HG02588 (cell line): ENCODE measurements around the gene NADK.
"Not testable (repeated sequence)": the region's sequence is repeated elsewhere in the genome, so short reads cannot be mapped to it uniquely, and the experiment has no call there.

ENCODE experiments used
- ATAC-seq: cut with Tn5 transposase; IDR thresholded peaks from one replicate; pipeline ENCODE4 v1.9.1; 2021; ENCODE audit warnings: mild to moderate bottlenecking, moderate library complexity; ENCODE audit not compliant: unreplicated experiment

Gene NADK

DNA sequence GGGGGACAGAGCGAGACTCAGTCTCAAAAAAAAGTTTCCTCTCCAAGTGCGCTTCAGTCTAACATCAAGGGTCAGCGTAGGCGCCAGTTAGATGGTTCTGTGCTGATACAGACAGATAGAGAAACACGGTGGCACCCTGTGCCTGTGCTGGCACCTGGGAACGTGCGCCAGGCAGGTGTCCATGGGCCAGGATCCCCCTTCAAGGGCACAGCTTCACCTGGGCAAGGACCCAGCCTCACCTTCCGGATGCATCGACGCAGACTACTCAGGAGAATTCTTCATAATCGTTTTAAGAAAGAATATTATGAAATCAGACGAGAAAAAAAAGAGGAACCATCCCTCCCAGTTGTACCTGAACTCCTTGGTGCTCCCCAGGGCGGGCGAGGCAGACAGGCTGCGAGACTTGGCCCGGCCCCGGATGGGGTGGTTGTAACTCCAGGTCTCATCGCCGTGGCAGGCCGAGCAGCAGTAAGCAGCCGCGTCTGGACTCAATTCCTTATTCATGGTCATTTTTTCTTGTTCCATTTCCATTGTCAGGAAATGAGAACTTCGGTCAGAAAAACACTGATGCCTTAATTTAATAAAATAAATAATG lies 13.3 kb downstream of the NADK start:
- ATAC-seq = no peak

DNA sequence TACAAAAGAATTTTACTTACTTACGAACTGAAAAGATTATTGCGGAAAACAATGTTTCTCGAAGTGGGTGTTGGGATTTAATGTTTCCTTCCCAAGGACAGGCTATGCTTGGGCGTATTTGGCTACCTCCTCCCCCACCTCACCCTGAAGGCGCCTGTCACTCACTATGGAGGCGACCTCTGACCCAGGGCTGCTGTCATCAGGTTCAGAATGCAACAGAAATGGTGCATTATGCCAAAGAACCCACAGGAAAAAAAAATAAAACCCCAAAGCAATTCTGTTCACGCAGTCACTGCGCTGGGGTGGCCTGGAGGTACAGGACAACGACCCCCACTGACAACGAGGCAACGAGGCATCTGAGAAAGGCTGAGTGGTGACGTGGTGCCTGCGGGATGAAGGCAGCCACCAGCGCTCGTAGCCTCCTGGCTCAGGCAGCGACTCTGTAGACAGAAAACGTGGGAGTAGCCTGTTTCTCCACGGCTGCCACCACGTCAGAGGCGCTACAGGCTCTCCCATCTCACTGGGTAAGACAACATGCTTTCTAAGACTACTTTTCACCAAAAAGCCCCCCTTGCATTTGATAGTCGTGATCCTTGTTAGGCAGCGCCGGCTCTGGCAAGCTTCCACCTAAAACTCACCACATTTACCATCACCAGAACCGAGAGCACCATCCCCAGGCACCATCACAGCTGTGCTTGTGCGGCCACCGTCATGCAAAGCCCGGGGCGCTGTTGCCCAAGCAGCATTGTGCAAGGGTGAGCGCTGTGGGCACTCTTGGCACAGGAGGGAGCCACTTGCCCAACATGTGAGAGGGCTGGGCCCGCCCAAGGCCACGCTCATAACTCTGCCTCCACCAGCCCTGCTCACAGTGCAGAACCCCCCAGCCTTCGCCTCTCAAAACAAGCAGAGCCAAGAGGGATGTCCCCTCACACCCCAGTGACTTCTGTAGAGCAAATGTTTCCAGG lies 14.3 kb downstream of the NADK start:
- no peak for ATAC-seq

DNA sequence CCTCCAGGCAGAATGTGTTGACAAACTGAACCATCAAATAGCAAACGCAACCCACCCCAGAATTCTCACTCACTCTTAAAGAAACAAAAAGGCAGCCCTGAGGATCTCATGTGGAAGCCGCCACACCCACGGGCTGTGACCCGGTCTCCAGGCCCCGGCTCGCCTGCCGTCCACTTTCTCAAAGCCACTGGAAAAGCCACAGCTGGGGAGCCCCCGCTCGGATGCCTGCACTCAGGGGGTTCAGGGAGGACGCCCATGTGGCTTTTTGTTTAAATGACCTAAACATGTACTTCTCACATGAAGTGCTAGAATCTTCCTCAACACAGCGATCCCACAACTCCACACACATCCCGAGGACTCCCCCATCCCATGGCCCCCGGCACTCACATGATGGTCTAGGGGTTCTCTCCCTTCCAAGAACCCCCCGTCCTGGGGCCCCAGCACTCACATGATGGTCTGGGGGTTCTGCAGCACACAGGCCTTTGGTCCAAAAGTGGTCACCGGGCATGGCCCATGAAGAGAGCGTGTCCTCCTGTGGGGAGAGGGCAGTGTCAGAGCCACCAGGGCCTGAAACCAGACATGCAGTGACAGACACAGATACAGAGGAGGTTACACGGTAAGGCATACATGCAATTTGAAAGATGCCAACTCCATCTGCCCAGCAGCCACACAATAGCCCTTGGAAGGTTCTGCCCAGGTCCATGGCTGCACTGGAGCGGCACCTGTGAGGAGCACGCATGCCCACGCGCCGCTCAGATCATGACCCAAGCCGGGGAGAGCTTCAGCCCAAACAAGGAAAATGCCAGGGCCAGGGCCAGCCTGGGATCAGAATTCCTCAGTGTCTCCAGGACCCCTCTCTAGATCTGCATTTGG lies 16.5 kb downstream of the NADK start:
- no peak for ATAC-seq

DNA sequence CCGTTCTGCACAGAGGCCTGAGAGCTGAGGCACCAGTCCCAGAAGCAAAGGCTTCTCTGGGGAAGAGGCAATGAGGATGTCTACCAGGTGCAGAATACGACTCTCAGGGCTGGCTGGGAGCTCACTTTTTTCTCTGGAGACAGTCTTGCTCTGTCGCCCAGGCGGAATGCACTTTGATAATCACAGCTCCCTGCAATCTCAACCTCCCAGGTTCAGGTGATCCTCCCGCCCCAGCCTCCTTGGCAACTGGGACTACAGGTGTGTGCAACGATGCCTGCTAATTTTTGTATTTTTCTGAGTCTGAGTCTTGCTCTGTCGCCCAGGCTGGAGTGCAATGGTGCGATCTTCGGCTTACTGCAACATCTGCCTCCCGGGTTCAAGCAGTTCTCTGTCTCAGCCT lies 17.6 kb downstream of the NADK start:
- no peak for ATAC-seq

DNA sequence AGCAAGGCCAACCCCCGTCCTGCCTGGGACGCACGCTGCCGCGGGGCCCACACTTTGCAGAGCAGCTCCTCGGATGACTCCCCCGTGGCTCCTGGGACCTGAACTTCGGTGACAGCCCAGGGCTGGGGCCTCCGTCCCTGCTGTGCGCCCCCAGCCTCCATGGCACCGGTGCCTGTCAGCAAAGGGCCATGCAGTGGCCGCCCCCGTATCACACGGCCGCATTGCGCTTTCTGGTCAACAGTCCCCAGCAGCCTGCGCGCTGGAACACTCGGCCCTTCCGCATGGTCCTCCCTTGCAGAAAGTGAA lies 18.0 kb downstream of the NADK start:
- no peak for ATAC-seq

DNA sequence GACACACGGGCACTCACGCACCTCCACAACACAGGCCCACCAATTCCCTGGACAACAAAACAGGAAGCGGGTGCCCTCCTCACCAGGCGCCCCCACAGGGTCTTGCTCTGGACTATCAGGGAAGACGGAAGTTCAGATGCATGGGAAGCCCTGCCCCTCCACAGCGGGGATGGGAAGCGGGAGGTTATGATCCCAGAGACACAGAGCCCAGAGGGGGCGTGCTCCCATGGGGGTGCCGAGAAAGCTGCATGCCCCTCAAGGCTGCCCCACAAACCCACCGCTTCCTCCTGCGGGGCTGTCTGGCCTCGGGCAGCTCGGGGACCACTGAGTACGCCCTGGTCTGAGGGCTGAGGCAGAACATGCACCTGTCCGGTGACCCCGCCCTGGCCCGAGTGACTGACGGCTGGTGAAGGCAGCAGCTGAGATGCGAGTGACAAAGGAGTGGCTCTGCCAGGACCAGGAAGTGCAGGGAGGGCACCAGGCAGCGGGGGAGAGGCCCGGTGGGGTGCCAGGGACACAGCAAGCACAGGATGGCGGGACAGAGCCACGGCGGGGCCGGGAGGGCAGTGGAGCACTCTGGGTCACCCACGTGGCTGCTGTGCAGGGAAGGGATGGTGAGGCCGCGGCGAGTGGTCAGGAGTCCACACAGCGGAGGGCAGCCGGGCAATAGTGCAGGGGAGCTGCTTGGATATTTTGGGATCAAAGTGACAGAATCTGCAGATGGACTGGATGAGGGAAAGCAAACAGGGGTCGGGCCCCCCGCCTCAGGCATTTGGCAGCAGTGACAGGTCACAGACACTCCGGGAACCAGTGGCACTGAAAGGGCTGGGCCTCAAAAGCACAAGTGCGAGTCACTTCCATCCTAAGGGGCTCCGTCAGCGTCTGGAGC lies 18.6 kb downstream of the NADK start:
- no peak for ATAC-seq

DNA sequence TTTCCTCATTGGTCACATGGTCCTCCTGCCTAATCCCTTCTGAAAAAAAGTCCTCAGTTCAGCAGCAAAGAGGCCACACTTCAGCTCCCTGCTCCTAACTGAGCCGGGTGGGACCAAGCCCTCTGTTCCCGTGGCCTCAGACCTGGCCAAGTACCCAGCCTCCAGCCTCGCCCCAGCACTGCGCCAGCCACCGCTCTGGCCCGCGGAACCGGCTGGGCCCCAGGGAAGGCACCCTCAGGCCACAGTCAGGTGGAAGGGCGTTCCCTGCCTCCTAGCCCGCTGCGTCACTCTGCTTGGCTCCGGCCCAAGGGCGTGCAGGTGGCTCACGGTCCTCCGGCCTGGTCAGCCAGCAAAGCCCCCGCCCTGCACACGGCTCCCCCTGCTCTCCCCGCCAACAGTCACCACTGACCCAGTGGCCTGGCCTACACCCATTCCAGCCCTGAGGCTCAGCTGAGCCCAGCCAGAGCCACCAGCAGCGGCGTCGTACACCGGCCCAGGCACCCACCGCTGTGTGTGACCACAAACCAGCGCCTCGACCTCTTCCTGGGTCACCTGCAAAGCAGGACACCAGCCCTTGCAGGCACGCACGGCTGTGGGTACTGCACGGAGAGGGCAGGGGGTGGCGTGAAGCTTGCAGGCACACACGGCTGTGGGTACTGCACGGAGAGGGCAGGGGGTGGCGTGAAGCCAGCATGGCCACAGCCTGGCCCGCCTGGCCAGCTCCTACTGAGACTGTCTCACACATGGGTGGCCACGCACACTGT lies 19.4 kb downstream of the NADK start:
- ATAC-seq = no peak

DNA sequence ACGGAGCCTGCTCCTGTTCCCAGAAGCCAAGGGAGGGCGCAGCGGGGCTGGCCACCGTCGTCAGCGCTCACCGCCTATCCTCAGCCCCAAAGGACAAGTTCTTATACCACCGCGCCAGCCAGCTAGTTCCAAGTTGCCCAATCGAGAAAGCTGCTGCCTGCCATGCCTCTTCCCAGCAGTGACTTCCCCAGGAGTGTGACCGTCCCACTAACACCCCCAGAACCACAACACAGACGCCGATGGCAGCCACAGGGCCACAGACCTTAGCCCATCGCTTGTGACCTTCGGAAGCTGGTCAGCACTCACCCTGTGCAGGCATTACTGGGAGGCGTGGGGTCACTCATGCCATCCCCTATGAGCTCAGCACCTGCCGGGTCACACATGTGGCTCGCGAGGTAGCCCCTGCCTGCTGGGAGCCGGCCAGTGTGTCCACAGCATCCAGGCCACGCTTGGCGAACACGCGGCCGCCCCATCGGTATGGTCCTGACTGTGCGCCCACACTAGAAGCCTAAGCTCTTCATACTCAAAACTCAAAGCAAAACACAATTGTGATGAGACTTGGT lies 20.1 kb downstream of the NADK start:
- ATAC-seq = no peak

DNA sequence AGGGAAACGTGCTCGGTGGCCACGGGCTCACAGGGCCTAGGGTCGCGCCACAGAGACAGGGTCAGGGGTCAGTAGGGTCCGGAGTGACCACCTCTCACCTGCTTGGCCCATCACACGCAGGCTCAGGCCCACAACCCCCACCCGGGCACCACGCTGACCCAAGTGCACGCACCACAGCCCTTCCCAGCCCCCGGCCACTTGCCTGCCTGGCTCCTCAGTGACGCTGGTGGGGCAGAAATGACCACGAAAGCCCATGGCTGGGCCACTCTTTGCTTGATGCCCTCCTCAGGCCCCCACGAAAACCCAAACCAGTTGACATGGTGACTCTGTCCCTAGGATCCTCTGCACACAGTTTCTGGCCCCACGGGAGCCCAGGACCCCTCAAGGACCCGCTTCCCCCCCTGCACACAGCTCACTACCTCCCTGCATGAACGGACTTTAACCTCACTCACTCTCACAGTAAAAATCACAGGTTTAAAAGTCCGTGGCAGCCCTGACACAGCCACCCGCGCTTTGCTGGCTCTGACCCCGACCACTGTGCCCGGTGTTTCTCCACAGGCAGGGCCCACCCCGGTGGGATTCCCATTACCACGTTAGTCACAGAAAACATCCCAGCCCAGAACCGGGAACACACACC lies 20.7 kb downstream of the NADK start:
- ATAC-seq = no peak

DNA sequence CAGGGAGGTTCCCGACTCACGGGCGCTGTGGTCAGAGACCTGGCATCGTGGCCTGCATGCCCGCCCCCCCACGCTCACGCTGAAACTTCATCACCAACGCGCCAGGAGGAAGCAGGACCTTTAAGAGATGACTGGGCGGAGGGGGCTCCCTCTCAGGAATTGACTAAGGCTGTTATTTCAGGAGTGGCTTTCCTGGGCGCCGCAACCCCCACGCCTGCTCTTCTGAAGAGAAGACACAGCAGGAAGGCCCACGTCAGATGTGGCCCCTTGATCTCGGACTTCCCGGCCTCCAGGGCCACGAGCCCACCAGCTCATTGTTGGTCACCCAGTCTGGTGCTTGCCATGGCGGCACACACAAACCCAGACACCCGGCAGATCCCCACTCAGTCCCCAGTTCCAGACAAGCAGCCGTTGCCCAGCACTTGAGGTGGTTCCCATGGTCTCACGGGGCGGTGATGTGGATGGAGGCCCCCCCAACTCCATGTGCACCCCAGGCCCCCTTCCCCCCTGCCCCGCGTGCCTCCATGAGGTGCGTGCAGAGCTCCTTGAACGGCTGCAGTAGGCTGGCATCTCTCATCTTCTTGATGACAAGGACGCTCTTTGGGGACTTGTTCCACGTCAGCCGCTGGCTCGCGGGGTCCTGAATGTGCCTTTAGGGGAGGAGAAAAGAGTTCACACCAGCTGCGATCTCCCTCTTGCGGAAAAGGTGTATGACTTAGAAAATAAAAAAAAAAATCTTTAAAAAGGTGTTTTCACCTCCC lies 21.4 kb downstream of the NADK start:
- ATAC-seq = no peak

DNA sequence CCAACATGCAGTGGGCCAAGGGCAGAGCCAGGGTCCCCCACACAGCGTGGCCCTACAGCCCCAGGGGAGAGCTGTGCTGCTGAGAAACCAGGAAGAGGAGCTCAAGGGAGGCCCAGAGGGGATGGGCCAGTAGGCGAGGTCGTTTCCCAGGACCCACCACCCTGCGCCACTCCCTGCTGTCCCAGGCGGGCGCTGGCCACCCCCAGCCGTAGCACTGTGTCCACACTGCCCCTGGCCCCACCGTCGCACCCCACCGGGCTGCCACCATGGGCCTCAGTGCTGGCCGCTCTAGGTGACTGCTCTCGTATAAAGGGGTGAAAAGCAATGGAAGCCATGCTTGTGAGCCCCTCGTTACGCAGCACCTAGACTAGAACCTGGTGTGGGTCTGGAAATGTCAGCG lies 22.4 kb downstream of the NADK start:
- no peak for ATAC-seq

DNA sequence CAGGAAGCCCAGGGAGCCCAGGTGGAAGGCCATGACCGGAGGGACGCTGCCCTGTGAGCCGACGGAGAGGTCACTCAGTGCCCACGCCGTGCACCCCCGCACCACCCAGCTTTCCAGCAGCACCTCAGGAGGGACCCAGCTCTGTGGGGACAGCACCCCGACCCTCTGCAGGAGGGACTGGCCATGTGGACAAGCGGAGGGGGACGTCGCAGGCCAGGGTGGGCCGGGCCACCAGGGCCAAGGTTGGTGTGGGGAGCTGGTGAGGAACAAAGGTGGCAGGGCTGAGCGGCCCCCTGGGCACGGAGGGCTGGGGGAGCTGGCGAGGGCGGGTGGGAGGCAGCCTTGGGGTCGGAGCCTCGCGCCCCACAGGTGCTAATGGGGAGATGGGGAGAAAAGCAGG lies 22.8 kb downstream of the NADK start:
- no peak for ATAC-seq

DNA sequence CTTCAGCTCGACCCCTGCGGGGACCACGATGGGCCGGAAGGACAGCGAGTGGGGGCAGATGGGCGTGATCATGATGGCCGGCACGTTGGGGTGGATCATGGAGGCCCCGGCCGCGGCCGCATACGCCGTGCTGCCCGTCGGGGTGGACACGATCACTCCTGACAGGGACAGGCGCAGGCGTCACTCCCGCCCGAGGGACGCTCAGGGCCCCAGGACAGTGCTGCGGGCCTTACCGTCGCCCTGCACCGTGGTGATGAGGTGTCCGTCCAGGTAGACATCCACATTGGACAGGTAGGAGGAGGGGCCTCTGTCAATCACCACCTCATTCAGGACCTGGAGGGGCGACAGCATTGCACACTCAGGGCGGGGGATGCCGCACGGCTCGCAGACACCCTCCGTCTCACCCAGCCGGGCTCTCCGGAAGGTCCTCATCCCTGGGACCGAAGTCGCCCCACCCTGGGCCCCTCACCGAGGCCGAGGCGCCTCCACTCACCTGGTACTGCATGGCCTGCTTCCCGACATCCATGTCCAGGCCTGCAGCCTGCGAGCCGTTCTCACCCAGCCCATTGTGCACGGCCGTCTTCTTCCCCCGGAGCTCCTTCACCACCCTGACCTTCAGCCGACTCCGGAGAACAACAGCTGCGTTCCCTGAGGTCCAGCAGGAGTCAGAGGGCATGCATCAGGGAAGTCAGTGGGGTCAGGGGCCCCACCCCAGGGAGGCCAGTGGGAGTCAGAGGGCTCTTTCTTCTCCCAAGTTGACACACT lies 24.0 kb downstream of the NADK start:
- no peak for ATAC-seq

DNA sequence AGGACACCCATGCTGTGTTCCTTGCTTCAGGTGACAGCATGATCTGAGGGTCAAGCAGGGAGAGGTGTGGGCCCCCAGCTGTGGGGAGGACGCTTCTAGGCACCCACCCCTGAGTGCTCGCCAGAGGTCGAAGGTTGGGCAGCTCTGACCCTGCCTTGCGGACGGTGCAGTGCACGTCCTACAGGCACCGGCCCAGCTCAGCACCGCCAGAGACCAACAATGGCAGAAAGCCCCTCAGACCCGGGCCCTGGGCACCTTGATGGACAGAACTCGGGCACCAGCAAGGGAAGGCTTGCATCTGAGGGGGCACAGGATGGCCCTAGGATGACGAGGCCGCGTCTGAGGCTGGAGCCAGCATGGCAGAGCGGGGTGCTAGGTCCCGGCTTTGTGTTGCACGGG lies 24.7 kb downstream of the NADK start:
- ATAC-seq = no peak

DNA sequence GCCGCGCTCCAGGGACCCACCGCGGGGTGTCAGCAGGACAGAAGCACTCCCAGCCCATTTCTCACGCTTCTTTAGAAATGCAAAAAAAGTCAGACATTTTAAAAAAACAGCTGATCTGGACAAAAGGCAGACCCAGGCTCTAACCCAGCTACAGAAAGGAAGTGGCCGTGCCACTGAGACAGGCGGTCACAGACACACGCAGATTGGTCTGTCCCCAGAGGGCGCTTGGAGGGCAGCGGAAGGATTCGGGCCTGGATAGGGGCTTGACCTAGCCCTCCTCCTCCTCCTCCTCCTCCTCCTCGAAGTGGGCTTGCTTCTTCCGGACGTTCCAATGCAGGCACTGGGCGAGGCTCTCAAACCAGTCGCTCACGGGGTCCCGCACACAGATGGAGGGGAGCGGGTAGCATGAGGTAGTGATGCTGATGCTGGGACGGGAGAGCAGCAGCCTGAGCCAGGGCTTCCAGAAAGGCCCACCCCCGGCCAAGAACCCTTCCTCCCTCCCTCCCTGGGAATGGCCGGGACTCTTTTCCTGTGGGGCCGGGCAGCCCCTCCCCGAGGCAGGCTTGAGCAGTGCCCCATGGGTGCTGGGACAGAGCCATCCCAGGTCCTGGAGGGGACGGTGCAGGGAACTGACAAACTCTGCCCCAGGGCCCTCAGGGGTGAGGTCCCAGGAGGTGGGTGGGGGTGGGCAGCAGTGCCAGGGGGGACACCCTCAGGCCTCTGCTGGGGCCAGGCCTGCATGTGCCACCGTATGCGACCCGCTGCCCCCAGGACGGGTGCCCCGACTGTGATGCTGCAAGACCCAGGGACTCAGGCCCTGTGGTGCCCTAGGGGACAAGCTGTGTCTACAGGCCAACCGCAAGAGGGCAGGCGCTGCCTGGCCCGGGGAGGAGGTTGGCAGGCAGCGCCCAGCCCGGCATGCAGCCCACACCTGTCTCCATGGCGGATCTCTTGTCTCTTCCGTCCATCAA lies 25.3 kb downstream of the NADK start:
- ATAC-seq = no peak

DNA sequence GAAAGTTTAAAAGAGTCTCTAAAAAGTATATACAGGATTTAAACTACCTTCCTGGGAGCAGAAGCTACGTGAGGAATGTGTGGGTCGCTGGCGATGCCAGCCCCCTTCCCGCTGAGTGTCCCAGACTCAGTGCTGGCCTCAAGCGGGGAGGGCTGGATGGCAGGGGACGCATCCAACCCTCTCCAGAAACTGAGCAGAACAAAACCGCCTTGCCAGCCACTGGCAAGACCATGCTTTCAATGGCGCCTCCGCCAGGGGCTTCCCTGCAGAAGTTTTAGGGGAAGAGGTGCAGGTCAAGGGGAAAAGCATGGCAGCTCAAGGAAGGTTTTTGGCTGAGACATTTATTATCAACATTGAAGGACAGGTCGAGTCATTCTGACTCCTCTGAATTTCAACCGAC lies 26.1 kb downstream of the NADK start:
- no peak for ATAC-seq

DNA sequence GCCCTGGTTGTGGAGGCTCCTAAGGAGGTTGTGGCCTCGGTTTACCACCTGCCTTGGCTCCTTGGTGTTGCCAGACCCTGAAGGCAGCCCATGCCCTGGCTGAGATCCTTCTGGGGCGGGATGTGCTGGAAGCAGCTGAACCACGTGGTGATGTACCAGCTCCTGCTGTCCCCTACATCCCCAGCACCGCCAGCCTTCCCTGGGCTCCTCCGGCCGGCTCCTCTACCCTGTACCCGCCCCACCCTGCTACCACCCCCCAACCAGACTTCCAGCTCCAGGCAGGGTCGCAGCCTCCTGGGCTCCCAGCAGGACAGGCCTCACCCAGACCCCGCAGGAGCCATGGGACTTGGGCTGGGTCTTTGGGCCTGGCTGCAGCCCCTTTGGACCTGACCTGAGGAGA lies 28.3 kb downstream of the NADK start:
- not testable (repeated sequence) for ATAC-seq
